Sigmoid colon (tissue), 7 donors: ENCODE measurements around the gene LTC4S. TPM values are rescaled to one million over a fixed set of nuclear protein-coding genes. Genes with fewer than 3 reads are reported as not detected.
A peak's percentile ranks its signal among the peaks of the same experiment; 100 is the strongest.

Experiments used
- DNase-seq: peaks from one replicate; pipeline ENCODE4 v3.0.0-alpha.2; 2019
- H3K27ac ChIP-seq, 4 donors: fragments of 200-600 bp; sonication (generic); one replicate each; pipeline ENCODE4 v1.5.1; 2016 to 2019; ENCODE audit warnings: mild to moderate bottlenecking in 1 of 4
- H3K27me3 ChIP-seq, 3 donors: fragments of 200-600 bp; sonication (generic); one replicate each; pipeline ENCODE4 v1.5.1; 2019; ENCODE audit warnings: mild to moderate bottlenecking in 1 of 3
- H3K36me3 ChIP-seq, 4 donors: fragments of 200-600 bp; sonication (generic); one replicate each; pipeline ENCODE4 v1.5.1; 2016 to 2019
- H3K4me1 ChIP-seq, 4 donors: fragments of 200-600 bp; sonication (generic); one replicate each; pipeline ENCODE4 v1.5.1; 2017 to 2019
- H3K4me3 ChIP-seq, 4 donors: fragments of 200-600 bp; sonication (generic); one replicate each; pipeline ENCODE4 v1.5.1; 2017 to 2019; ENCODE audit warnings: mild to moderate bottlenecking in 2 of 4, moderate library complexity in 1 of 4
- H3K9me3 ChIP-seq, 4 donors: fragments of 200-600 bp in 3 of 4; sonication (generic) in 3 of 4; one replicate each; pipeline versions ENCODE4 v1.5.1 to v1.6.1; 2013 to 2019
- EP300 ChIP-seq, 4 donors: sonication (generic); formaldehyde crosslinking; IDR thresholded peaks; one replicate each; pipeline ENCODE4 v1.6.1; 2017; ENCODE audit warnings: antibody characterized with exemption in 4 of 4
- POLR2A ChIP-seq, 2 donors: fragments of 450-650 bp; IDR thresholded peaks; one replicate each; pipeline ENCODE4 v1.6.1; 2016; ENCODE audit warnings: antibody characterized with exemption in 2 of 2, mild to moderate bottlenecking in 2 of 2, moderate library complexity in 2 of 2
- POLR2AphosphoS5 ChIP-seq, 4 donors: sonication (generic); formaldehyde crosslinking; IDR thresholded peaks; one replicate each; pipeline ENCODE4 v1.6.1; 2017; ENCODE audit warnings: antibody characterized with exemption in 4 of 4
- WGBS, 2 donors: extraction: QIAGEN DNeasy Blood & Tissue Kit; methylation state at CpG; one replicate each; pipeline ENCODE4 v1.1.7; 2013; 5-methylcytosine and 5-hydroxymethylcytosine counted together
- intact Hi-C: fragments of 100-400 bp; cut with DNase I; formaldehyde crosslinking; loops from one replicate; pipeline ENCODE4 v1.15.1; 2023
- polyA plus RNA-seq, 3 donors: library from polyadenylated mRNA; stranded (reverse); fragments of 200-250 nt; gene quantifications; one replicate each; pipeline ENCODE4 v1.2.3, GENCODE V29; 2013
- total RNA-seq, 4 donors: library from RNA; depleted of rRNA; stranded (reverse); fragments of >200 nt; gene quantifications; one replicate each; pipeline ENCODE4 v1.1.0, GENCODE V29; 2016
- TF ChIP-seq, protein P1 (sequence below), 4 experiments: fragments of 450-650 bp in 3 of 4; fragments of 200-600 bp in 1 of 4; IDR thresholded peaks; one replicate each; pipeline ENCODE4 v1.5.1; 2016 to 2019; ENCODE audit warnings: antibody characterized with exemption in 4 of 4, mild to moderate bottlenecking in 3 of 4, moderate library complexity in 2 of 4
- donor health status: healthy with polysubstance abuse.
- donor health status: Bipolar disorder and iron deficiency.
- donor health status: healthy.

Gene LTC4S
- total and polyA plus RNA-seq, 7 donors = 1.5 to 6.1 (median 4.3) TPM; not detected in 1

DNA sequence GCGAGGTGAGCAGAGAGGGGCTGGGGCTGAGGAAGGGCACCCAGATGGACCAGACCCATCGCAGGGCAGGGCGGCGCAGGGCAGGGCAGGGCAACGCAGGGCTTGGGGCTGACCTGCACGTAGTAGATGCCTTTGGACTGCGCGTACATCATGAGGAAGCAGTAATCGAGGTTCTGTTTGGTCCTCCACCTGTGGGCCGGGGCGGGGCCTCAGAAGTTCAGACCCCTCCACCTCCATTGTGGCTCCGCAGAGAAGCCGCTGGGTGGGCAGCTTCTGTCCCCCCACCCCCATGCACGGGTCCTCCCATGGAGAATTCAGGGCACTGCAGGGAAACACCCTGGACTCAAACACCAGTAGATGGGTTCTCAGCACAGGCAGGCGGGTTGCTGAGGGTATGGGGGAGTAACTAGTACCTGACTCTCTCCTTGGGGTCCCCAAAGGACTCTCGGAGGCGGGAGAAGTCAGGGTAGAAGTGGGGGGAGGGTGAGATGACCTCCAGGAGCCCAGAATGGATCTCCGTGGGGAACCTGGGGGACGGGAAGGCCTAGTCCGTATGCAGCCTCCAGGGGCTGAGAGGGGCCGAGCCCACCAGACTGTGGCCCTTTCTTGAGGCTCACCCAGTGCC, 6.4 kb downstream of the LTC4S start:
- H3K4me1 ChIP-seq = peaks cover 0 to 56% (median 52%) of the 10 kb centered on the region in 4 donors
- H3K36me3 ChIP-seq = peaks cover 30 to 44% (median 35%) of the 10 kb centered on the region in 4 donors
- no peak overlapping the region for H3K27ac ChIP-seq
- no peak for TF ChIP-seq POLR2AphosphoS5 (IDR thresholded peaks at IDR 0.05)
- TF ChIP-seq, protein P1, sequence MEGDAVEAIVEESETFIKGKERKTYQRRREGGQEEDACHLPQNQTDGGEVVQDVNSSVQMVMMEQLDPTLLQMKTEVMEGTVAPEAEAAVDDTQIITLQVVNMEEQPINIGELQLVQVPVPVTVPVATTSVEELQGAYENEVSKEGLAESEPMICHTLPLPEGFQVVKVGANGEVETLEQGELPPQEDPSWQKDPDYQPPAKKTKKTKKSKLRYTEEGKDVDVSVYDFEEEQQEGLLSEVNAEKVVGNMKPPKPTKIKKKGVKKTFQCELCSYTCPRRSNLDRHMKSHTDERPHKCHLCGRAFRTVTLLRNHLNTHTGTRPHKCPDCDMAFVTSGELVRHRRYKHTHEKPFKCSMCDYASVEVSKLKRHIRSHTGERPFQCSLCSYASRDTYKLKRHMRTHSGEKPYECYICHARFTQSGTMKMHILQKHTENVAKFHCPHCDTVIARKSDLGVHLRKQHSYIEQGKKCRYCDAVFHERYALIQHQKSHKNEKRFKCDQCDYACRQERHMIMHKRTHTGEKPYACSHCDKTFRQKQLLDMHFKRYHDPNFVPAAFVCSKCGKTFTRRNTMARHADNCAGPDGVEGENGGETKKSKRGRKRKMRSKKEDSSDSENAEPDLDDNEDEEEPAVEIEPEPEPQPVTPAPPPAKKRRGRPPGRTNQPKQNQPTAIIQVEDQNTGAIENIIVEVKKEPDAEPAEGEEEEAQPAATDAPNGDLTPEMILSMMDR (IDR thresholded peaks at IDR 0.05) = no peak
- no peak for TF ChIP-seq POLR2A (IDR thresholded peaks at IDR 0.05)
- no peak for TF ChIP-seq EP300 (IDR thresholded peaks at IDR 0.05)
- DNase-seq = peak; percentile 59
- no peak overlapping the region for H3K4me3 ChIP-seq
- 91 to 95% methylated on average over 21 of the region's 21 CpGs for WGBS, 2 donors
- H3K9me3 ChIP-seq = no peaks in the 10 kb centered on the region
- H3K27me3 ChIP-seq = no peaks in the 10 kb centered on the region
- intact Hi-C loops = no loop called here

DNA sequence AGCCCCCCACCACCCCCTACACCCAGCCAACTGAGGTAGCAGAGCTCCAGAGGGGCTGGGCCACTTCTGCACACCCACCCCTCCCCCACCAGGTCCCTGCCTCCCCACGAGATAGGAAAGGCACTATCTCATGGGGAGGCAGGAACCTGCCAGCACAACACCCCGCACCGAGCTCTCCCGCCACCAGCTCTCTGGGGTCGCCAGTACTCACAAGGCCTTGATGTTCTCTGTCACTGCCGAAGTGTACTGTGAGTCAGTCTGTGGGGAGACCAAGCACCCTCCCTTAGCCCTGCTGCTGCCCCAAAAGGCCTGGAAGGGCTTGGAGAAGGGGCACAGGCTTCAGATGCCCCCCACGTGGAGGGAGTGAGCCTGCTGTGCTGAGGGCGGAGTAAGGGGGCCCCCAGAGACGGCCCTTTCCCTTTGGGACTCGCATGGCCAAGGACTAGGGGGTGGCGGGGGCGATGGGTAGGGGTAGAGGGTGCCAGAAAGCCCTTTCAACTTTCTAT, 7.0 kb downstream of the LTC4S start:
- TF ChIP-seq POLR2AphosphoS5 (IDR thresholded peaks at IDR 0.05) = no peak
- TF ChIP-seq, protein P1 (IDR thresholded peaks at IDR 0.05) = no peak
- no peak for TF ChIP-seq EP300 (IDR thresholded peaks at IDR 0.05)
- no peak for TF ChIP-seq POLR2A (IDR thresholded peaks at IDR 0.05)
- DNase-seq = peak; percentile 68
- Histone ChIP-seq H3K27me3 (no peaks in the 10 kb centered on the region), H3K4me1 (peaks cover 0 to 56% (median 51%) of the 10 kb centered on the region in 4 donors), H3K4me3 (no peak overlapping the region), H3K27ac (no peak overlapping the region), H3K9me3 (no peaks in the 10 kb centered on the region), H3K36me3 (peaks cover 30 to 44% (median 35%) of the 10 kb centered on the region in 4 donors)
- intact Hi-C loops = no loop called here
- WGBS, 2 donors = 82 to 87% methylated on average over 12 of the region's 12 CpGs

DNA sequence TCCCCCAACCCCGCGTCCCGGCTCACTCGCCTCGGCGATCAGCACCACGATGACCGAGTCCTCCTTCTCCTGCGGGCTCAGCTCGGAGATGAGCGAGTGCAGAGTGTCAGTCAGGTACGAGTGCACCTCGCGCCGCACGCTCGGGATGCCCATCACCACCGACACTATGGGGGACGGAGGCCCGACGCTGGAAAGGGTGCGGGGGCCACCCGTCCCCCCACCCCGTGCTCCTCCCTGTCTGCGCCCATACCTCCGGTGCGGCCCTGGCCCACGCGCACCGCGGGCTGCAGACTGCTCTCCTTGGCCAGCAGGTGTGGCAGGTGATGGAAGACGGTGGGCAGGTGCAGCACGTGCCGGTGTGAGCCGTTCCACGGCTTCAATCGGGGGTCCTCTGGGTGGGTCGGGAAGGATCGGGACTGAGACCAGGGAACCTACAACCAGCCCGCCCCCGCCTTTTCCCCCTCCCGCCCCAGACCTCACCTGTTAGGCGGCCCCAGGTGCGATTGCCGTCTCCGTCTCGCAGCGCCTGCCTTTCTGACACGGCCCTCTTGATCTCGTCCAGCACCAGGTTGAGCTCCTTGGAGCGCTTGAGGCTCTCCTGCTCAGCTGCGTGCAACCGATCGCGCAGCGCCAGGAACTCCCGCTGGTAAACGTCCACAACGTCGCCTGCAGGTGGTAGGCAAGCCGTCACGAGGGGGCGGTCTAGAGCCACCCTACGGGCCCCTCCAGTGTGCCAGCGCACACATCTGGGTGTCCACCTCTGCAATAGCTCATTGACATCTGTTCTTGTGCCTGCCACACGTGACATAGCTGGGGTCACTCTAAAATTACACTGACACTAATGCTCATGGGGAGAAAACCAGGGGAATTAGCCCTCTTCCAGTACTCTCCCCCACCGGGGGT, 7.8 kb downstream of the LTC4S start:
- DNase-seq = peak; percentile 91
- peak overlapping the region in 2 of 4 donors; percentile 99 for H3K27ac ChIP-seq

DNA sequence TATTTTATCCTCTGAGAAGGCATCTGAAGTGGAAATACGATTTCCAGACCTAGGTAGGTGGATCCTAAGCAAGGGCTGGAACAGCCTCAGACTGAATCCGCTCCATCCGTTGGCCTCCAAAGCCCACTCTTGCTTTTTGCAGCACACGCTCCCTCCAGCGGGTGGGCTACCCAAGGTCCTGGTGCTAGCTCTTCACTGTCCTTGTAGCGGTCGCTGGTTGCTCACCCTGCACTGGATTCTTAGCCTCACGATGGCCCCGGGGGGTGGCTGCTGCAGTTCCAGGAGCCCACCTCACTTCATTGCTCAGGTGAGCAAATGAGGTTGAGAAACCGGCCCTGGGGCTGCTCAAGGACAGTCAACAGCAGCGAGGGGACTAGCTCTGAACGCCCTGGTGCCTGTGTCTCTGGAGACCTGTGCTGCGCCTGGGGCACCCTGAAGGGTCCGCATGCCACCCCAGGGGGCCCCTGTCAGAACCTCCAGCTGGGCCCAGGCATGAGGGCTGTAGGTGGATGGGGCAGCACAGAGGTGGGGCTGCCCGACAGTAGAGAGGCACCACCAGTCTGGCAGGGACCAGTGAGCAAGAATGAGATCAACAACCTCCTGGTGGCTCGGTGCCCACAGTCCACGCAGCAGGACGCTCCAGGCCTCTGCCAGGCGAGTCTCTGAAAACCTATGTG, 8.6 kb downstream of the LTC4S start:
- Histone ChIP-seq H3K4me3 (no peak overlapping the region), H3K4me1 (peaks cover 0 to 45% (median 43%) of the 10 kb centered on the region in 4 donors), H3K27ac (peak overlapping the region in 3 of 4 donors; percentile 98 to 99 (median 99)), H3K9me3 (no peaks in the 10 kb centered on the region), H3K36me3 (peaks cover 28 to 41% (median 33%) of the 10 kb centered on the region in 4 donors), H3K27me3 (no peaks in the 10 kb centered on the region)
- WGBS, 2 donors = 82 to 88% methylated on average over 19 of the region's 19 CpGs
- TF ChIP-seq EP300 (IDR thresholded peaks at IDR 0.05) (no peak), POLR2AphosphoS5 (IDR thresholded peaks at IDR 0.05) (no peak), POLR2A (IDR thresholded peaks at IDR 0.05) (no peak)
- TF ChIP-seq, protein P1 (IDR thresholded peaks at IDR 0.05) = no peak
- intact Hi-C loops = no loop called here
- DNase-seq = peak; percentile 77

More for the DNA sequence above, 7.8 kb downstream of the LTC4S start:
- Histone ChIP-seq H3K4me3 (no peak overlapping the region), H3K4me1 (peaks cover 0 to 48% (median 47%) of the 10 kb centered on the region in 4 donors), H3K9me3 (no peaks in the 10 kb centered on the region), H3K36me3 (peaks cover 30 to 44% (median 35%) of the 10 kb centered on the region in 4 donors), H3K27me3 (no peaks in the 10 kb centered on the region)
- TF ChIP-seq EP300 (IDR thresholded peaks at IDR 0.05) = no peak
- TF ChIP-seq POLR2AphosphoS5 (IDR thresholded peaks at IDR 0.05) = peak in 3 of 4 donors; percentile 7 to 40 (median 39)
- TF ChIP-seq, protein P1 (IDR thresholded peaks at IDR 0.05) = peak; percentile 39 to 78 (median 52)
- intact Hi-C loops = no loop called here
- WGBS, 2 donors = 62 to 69% methylated on average over 67 of the region's 67 CpGs
